ENCODE data around the gene TCERG1L.

DNA sequence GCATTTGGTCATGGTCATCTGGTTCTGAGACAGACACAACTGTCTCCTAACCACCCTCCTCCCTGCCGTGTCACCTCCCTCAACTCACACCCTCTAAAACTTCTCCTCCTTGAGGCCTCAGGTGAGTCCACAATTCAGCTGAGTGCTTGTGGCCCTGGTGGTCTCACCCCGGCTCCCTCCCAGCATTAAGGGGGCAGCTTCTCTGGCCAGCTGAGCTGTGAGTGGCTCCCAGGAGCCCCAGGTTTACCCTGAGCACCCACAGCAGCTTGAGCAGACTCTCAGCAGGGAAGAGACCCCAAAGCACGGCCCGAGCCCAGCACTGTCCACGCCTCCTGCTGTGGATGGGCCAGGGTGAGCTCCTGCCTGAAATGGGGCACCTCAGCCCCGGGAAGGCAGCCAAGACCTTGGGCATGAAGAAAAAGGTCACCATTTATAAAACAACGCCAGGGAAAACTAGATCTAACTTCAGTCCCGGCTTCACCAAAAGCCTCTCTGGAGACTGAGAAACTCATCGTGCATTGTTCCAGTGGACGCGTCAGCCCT lies 201.2 kb downstream of the TCERG1L start:
- TF ChIP-seq EP300 (conservative IDR thresholded peaks at IDR 0.05; ENCODE audit: poor library complexity, severe bottlenecking), result no peak
- no peak for TF ChIP-seq RAD21 (conservative IDR thresholded peaks at IDR 0.05)
- no peak for TF ChIP-seq TAF1 (IDR thresholded peaks at IDR 0.05; ENCODE audit: low read depth)
- TF ChIP-seq, protein P1, sequence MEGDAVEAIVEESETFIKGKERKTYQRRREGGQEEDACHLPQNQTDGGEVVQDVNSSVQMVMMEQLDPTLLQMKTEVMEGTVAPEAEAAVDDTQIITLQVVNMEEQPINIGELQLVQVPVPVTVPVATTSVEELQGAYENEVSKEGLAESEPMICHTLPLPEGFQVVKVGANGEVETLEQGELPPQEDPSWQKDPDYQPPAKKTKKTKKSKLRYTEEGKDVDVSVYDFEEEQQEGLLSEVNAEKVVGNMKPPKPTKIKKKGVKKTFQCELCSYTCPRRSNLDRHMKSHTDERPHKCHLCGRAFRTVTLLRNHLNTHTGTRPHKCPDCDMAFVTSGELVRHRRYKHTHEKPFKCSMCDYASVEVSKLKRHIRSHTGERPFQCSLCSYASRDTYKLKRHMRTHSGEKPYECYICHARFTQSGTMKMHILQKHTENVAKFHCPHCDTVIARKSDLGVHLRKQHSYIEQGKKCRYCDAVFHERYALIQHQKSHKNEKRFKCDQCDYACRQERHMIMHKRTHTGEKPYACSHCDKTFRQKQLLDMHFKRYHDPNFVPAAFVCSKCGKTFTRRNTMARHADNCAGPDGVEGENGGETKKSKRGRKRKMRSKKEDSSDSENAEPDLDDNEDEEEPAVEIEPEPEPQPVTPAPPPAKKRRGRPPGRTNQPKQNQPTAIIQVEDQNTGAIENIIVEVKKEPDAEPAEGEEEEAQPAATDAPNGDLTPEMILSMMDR (IDR thresholded peaks at IDR 0.05; ENCODE audit: poor library complexity, severe bottlenecking), result no peak
- no peak for TF ChIP-seq POLR2AphosphoS5 (IDR thresholded peaks at IDR 0.05)
- no peak for TF ChIP-seq EZH2 (IDR thresholded peaks at IDR 0.05; ENCODE audit: borderline replicate concordance, insufficient read depth, low read length, poor library complexity, severe bottlenecking)
- TF ChIP-seq REST (IDR thresholded peaks at IDR 0.05; ENCODE audit: borderline replicate concordance), result no peak
- no peak for TF ChIP-seq SMC3 (conservative IDR thresholded peaks at IDR 0.05; ENCODE audit: poor library complexity)
- no peak for TF ChIP-seq MXI1 (conservative IDR thresholded peaks at IDR 0.05; ENCODE audit: poor library complexity, severe bottlenecking)
